ENCODE data around the gene CD3D.

Gene CD3D

DNA sequence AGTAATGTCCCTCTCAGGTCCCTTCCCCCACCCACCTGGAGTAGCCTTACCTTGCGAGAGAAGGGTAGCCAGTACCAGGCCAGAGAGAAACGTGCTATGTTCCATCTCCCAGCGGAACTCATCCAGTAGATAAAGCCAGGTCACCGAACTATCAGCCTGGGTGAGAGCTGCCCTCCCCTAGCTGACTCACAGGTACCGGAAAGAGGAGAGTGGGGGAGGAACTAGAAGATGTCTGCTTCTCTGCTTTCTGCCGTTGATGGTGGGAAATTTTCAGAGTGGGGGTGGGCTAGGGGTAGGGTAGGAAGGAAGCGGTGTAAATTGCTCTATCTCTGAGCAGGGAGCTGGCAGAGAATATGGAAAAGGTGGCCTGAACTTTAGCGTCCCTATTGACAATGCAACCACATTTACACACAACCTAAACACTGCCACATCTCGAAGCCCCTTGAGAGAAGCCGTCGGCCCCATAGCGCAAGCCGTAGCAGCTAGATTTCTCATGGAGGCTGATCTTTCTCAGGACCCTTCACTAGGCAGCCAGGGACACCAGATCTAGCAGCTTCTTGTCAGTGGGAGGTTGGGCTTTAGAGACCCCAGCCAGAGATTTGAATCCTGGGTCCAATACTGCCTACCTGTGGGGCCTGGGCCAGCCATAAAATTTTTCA lies at the start of gene CD3D:
CD3D (minus strand) TSS at position 203 of the 659 bp plus-strand sequence; CDS start at position 105, 98 bp downstream.
- DNase-seq, result no peak

DNA sequence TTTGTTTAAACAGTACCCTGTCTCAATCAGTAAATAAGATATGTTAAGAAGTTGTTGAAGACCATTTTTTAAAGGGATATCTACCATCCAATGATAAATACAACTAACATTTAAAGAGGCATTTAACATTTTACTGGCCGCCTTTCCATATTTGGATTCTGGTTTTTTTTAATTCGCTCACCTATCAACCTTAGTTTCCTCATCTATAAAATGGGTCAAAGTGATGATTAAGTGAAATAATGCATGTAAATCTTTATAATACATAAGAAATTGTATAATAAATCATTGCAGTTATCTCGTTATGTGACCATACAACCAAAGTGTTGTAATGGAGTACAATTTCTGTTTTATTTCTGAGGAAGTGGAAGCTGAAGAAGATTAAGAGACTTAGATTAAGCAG lies 41.2 kb upstream of the CD3D start:
- DNase-seq, result no peak

DNA sequence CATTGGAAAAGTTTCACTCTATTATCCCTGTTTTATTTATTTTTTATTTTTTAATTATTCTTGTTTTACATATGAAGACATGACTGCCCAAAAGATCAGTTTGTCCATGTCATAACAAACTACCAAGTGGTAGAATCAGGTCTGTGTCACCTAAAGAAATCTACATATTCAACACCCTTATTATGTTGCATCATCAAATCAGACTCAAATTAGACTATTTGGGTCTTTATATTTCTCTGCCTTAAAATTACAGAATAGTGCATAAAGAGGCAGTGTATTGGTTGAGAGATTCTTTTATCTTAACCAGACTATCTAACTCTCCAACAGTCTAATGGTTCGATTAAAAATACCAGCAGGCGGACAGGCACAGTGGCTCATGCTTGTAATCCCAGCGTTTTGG lies 40.4 kb upstream of the CD3D start:
- DNase-seq, result no peak

DNA sequence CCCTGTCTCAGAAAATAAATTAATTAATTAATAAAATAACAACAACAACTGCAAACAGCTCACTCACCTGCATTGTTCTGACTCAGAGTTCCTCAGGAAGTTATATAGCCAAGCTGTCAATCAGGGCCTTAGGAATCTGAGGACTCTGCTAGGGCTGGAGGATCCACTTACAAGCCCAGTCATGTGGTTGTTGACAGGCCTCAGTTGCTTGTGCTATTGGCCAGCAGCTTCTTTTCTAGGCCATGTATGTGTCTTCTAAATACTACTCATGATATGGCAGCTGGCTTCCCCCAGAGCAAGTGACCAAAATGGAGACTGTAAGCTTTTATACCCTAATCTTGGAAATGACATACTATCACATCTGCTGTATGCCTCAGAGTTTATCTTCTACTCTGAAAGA lies 38.1 kb upstream of the CD3D start:
- no peak for DNase-seq

DNA sequence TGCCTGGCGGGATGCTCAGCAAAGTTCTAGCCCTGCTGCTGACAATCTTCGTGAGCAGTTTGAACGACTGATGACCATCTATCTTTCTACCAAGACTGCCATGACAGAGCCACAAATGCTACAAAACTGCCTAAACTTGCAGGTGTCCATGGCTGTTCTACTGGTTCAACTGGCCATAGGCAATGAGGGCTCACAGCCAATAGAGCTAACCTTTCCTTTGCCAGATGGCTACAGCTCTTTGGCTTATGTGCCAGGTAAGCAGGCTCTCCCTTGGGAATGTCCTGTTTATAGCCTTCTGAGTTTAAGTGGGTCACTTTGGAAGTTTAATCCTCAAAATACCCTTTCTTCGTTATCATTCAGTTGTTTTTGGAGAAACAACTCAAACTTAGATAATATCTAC lies 37.0 kb upstream of the CD3D start:
- no peak for DNase-seq

DNA sequence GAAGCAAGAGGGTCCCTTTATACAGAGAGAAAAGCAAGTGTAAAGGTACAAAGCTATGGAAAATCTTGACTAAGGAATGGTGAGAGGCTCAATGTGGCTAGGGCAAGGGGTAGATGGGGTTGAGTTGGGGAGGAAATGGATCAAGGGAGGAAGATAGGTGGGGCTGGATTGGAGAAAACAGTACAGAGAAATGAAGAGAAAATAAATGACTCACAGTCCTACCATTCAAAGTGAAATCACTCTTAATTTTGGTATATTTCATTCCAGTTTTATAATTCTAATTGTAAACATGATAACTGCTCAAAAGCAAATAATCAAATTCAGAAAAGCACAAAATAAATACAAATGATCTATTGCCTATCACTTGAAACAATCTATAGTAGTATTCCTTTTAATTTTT lies 33.5 kb upstream of the CD3D start:
- DNase-seq, result no peak

DNA sequence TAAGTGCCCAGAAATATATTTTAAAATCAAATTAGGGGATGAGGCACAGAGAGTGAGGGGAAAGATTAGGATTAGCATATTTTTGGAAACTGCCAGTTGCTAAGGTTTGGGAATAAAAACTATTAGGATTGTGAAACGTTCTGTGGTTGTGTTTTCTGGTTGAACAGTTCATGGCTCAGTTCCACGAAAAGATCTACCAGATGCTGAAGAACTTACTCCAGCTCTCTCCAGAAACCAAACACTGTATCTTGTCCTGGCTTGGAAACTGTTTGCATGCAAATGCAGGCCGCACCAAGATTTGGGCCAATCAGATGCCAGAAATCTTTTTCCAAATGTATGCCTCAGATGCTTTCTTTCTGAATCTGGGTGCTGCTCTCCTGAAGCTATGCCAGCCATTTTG lies 32.2 kb upstream of the CD3D start:
- DNase-seq, result no peak

DNA sequence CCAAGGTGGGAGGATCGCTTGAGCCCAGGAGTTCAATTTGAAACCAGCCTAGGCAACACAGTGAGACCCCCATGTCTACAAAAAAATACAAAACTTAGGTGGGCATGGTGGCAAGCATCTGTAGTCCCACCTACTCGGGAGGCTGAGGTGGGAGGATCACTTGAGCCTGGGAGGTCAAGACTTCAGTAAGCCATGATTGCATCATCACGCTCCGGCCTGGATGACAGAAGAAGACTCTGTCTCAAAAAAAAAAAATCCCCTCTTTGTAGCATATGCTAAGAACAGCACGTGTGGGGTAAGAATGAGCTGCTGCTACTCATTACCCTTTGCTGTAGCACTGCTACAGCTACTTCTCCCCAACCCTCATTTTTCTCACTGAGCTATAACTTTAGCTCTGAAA lies 31.4 kb upstream of the CD3D start:
- DNase-seq, result no peak

DNA sequence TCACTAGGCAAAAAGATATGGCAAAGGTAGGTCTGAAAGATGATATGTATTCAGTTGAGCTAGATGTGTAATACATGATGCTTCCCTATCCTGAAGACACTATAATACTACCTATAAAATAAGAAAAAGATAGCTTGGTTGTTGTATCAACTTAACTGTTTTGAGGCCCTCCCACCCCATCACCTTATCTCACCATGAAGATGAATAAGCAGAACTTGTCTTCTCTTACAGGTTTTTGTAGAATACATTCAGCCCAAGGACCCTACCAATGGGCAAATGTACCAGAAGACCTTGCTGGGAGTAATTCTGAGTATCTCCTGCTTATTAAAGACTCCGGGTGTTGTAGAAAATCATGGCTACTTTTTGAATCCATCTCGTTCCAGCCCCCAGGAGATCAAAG lies 30.8 kb upstream of the CD3D start:
- DNase-seq, result no peak

DNA sequence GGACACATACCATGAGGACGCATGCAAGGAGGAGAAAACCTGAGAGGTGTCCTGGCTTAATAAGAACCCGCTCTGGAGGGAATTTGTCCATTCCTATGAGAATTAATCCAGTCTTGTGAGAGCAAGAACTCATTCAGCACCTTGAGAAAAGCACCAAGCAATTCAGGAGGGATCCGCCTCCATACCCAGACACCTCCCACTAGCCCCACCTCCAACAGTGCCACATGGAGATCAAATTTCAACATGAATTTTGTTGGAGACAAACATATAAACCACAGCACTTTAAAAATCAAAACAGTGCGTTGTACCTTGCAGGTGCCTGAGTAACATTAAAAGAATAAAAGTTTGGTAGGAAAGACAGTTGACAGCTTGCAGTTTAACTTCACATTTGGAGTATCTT lies 28.3 kb upstream of the CD3D start:
- DNase-seq, result no peak

DNA sequence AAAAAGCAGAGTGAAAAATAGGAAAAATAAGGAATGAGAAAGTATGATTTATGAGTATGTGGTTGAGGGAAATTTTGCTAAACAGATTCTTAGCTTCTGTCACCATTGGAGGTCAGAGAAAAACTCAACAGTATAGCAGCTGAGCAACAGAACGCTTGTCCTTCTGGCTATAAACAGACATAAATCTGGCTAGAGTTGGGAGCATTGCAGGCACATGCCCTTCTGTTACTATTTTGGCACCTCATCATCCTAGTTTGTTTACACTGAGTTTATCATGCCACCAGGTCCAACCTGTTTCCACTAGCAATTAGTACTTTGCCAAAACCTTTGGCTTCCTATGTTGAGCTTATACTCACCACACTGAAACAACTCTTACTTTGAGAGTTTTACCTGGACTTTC lies 23.8 kb upstream of the CD3D start:
- DNase-seq, result no peak

DNA sequence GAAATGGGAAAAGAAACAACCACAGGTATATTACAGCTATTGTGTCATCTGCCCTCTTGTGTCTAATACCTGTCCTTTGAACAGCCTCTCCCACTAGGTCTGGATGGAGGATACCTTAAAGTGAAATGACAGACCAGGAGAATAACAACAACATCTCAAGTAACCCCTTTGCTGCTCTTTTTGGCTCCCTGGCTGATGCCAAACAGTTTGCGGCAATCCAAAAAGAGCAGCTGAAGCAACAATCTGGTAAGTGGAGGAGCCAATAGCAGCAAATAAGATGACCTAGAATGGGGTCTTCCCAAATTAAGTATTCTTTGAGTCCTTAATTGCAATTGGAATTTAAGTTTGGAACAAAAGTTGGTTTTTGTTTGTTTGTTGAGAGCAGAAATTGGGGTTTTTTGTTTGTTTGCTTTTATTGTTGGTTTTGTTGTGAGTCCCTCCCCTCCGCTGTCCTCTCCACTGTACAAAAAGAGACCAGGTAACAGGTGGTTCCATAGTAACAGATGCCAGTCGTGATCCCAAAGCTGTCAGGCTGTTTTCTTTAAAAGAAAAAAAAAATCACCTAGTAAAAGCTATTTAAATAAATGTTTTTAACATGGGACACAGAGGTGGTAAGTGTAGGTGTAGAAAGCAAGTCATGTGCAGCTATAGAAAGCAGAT lies 22.6 kb upstream of the CD3D start:
- DNase-seq, result no peak

DNA sequence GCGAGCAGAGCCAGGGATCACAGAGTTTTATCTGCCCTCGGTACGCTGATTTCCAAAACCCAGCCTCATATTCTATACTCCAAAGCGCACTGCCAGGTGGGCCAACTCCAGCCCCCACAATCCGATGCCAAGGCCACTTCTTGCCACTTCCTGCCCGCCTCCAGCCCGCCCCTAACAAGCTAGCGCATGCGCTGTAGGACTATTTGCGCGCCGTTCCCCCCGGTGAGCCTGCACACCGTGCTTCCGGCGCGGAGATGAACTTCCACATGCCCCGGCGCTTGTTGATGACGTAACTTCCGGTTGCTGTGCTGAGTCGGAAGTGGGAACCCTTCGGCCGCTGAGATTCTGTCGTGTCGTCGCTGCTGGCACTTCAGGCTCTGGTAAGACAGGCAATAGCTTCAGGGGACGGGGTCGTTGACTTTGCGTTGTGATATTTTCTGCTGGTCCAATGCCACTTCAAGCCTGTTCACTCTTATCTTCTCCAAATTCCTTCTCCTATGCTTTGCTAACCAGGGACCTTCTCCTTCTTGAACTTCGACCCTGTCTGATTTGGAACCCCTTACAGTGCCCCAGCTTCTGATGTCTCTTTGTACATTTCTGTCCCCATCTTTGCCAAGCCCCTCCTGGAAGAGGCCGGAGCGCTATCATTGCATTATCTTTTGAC lies 16.9 kb upstream of the CD3D start, which contains the start of gene UBE4A:
UBE4A (plus strand) TSS at position 306 of the 664 bp plus-strand sequence. CDS start 5,481 bp downstream, outside the sequence.
- DNase-seq, result peak; percentile 99

DNA sequence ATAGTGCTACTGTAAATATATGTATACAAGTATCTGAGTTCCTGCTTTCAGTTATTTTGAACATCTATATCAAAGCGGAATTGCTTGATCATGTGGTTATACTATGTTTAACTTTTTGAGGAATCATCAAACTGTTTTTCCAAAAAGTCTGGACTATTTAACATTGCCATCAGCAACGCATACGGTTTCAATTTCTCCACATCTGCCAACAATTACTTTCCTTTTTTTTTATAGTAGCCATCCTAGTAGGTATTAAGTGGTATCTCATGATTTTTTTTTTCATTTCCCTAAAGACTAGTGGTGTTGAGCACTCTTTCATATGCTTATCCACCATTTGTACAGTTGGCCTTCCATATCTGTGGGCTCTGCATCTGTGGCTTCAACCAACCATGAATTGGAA lies 15.6 kb upstream of the CD3D start:
- DNase-seq, result peak; percentile 1

DNA sequence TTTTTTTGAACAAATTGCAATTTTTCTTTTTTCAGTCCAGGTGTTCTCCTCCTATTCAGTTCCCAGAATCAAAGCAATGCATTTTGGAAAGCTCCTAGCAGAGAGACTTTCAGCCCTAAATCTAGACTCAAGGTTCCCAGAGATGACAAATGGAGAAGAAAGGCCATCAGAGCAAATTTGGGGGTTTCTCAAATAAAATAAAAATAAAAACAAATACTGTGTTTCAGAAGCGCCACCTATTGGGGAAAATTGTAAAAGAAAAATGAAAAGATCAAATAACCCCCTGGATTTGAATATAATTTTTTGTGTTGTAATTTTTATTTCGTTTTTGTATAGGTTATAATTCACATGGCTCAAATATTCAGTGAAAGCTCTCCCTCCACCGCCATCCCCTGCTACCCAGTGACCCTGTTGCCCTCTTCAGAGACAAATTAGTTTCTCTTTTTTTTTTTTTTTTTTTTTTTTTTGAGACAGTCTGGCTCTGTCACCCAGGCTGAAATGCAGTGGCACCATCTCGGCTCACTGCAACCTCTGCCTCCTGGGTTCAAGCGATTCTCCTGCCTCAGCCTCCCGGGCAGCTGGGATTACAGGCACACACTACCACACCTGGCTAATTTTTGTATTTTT lies 10.7 kb upstream of the CD3D start:
- peak; percentile 28 for DNase-seq

DNA sequence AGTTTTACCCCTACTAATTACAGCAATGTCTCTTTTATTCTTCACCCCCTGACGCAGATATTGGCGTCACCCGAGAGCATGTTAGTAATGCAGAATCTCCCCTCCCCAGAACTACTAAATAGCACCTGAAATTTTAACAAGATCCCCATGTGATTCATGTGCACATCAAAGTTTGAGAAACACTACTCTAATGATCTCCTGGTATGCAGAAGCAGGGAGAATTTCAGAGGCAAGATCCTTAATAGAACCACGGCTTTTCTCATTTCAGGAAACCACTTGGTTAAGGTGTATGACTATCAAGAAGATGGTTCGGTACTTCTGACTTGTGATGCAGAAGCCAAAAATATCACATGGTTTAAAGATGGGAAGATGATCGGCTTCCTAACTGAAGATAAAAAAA lies 7.0 kb upstream of the CD3D start:
- DNase-seq, result no peak

DNA sequence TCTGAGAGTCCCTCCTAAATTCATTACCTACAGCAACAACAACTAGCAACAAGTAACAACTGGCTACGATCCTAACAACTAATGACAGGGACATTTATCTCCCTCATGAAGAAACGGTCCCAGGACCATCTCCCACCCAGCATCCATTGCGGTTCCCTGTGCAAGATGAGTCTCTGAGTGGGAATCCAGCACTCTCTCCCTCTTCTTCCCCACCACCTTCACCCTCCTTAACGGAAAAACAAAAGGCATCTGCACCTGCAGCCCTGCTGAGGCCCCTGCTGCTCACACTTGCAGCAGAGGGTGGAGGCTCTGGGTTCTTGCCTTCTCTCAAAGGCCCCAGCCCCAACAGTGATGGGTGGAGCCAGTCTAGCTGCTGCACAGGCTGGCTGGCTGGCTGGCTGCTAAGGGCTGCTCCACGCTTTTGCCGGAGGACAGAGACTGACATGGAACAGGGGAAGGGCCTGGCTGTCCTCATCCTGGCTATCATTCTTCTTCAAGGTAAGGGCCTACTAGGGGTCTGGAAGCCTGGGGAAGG lies 1.5 kb upstream of the CD3D start, which contains the start of gene CD3G:
CD3G (plus strand) TSS at position 364 of the 535 bp plus-strand sequence; CDS start at position 444, 80 bp downstream.
- DNase-seq, result no peak

DNA sequence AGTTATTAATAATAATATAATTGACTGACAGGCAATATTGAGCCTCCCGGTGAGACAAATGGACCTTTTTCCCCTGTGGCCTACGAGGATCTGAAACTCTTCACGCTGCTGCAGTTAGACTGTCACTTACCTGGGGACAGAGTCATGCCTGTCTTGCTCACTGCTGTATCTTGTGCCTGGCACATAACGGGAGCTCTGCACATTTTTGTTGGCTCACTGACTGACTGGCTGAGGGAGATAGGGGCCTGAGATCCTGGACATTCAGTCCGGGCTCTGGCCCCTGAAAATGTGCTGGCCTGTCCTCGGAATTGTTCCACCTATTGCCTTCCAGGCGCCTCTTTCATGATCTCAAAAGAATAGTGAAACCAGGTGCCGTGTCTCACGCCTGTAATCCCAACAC lies 743 bp upstream of the CD3D start:
- DNase-seq, result no peak

DNA sequence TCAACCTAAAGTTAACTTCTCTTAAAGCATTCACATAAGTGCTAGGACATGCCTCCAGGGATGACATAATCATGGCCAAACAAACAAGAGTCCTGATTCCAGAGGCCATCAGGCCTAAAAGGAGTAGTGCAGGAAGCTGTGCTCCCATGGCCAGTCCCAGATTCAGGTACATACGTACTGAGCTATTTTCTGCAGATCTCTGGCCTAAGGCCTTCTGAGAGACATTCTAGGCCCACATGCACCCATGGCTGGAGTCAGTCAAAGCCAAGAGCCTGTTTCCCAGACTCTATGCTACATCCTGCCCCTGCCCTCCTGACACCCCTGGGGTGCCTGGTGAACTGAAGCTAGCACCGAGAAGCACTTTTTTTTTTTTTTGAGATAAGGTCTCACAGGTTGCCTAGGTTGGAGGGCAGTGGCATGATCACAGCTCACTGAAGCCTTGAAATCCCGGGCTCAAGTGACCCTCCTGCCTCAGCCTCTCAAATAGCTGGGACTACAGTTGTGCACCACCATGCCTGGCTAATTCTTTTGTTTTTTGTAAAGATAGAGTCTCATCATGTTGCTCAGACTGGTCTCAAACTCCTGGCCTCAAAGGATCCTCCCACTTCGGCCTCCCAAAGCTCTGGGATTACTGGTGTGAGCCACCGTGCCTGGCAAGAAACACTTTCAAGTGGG lies 553 bp downstream of the CD3D start:
- no peak for DNase-seq

DNA sequence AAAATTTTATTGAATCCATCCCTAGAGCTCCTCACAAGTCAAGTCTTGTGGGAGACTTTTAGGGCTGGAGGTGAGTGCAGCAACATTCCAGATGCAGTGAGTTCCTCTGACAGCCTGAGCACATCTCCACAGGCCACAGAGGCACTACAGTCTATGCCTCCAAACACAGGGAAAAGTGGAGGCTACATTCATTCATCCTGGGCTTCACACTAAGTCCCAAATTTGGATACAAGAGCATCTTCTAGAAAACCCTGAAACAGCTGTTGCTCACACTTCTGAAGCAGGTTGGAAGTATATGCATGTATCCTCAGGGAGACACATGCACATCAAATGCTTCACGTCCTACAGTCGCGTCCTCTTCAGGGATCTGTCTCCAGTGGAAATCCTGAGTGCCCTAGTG lies 1.2 kb downstream of the CD3D start:
- no peak for DNase-seq

DNA sequence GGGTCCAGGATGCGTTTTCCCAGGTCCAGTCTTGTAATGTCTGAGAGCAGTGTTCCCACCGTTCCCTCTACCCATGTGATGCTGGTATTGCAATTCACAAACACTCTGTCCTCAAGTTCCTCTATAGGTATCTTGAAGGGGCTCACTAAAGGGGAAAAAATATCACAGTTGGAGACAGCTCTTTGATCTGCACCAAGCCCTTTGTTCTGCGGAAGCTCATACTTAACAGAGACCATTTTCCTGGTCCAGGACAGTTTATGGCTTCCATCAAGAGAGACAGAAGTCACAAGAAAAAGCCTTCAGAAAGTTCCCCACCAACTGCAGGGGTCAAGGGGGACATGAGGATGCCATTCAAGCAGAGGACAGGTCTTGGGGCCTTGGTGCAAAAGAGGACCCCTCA lies 2.1 kb downstream of the CD3D start:
- DNase-seq, result no peak

DNA sequence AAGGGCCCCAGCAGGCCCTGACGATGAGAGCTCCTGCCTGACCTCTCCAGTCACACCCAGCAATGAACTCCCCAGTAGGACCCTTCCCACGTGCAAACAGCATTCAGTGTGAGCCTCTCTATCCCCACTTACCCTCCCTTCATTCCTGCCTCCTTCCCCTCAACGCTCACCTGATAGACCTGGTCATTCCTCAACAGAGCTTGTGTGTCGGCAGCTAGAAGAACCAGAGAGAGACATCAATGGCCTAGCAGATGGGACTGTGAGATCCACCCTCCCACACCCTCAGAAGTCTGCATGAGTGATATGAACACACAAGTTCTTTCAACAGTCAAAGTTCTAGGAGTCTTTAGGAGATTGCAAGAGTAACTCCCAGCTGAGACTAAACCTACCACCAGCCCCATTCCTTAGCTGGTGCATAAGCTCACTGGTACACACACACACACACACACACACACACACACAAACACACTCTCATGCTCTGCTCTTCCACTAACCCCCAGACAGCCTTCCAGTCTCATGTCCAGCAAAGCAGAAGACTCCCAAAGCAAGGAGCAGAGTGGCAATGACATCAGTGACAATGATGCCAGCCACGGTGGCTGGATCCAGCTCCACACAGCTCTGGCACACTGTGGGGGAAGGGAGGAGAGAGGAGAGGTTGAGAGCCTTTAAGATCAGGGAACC lies 3.1 kb downstream of the CD3D start:
- DNase-seq, result no peak
